Fibroblast of lung (primary cell): ENCODE measurements around the gene PHLDB1. TPM values are rescaled to one million over a fixed set of nuclear protein-coding genes. Genes with fewer than 3 reads are reported as not detected.
"Not testable (repeated sequence)": the region's sequence is repeated elsewhere in the genome, so short reads cannot be mapped to it uniquely, and the experiment has no call there.

Source experiments
- DNase-seq, 2 donors: peaks; one replicate each; pipeline versions ENCODE4 v3.0.0 to v3.0.0-alpha.2; 2010; ENCODE audit warnings: low read depth in 2 of 2
- H2AFZ ChIP-seq: 2 replicates; pipeline ENCODE4 v1.5.1; 2012; ENCODE audit warnings: low read length, control low read depth, inconsistent platforms
- H3K27ac ChIP-seq: 2 replicates; pipeline ENCODE4 v1.5.1; 2011; ENCODE audit warnings: low read length, control low read depth; ENCODE audit not compliant: insufficient read depth
- H3K27me3 ChIP-seq: 2 replicates; pipeline ENCODE4 v1.5.1; 2011; ENCODE audit warnings: mild to moderate bottlenecking, low read length; ENCODE audit not compliant: control insufficient read depth, insufficient read depth
- H3K36me3 ChIP-seq: 2 replicates; pipeline ENCODE4 v1.5.1; 2011; ENCODE audit warnings: low read length; ENCODE audit not compliant: control insufficient read depth, insufficient read depth
- H3K4me1 ChIP-seq: 2 replicates; pipeline ENCODE4 v1.5.1; 2011; ENCODE audit warnings: low read length; ENCODE audit not compliant: control insufficient read depth, insufficient read depth; ENCODE audit errors: extremely low read depth
- H3K4me2 ChIP-seq: 2 replicates; pipeline ENCODE4 v1.5.1; 2011; ENCODE audit warnings: low read length, control low read depth; ENCODE audit not compliant: insufficient read depth; ENCODE audit errors: extremely low read depth
- H3K4me3 ChIP-seq, 4 experiments: fragments of 200-600 bp in 1 of 4; sonication (generic) in 1 of 4; replicated peaks in 1 of 4; 2 replicates each; pipeline ENCODE4 v1.5.1; 2011 to 2016; ENCODE audit warnings: low read length in 4 of 4, low read depth in 3 of 4, mild to moderate bottlenecking in 3 of 4, control low read depth in 2 of 4, inconsistent platforms in 1 of 4, mixed read lengths in 1 of 4; ENCODE audit not compliant: insufficient read depth in 1 of 4; ENCODE audit errors: control extremely low read depth in 1 of 4
- H3K79me2 ChIP-seq: 2 replicates; pipeline ENCODE4 v1.5.1; 2012; ENCODE audit warnings: mild to moderate bottlenecking, low read length, inconsistent platforms; ENCODE audit not compliant: control insufficient read depth, insufficient read depth
- H3K9ac ChIP-seq: 2 replicates; pipeline ENCODE4 v1.5.1; 2011; ENCODE audit warnings: mild to moderate bottlenecking, low read length, control low read depth; ENCODE audit not compliant: insufficient read depth
- H3K9me3 ChIP-seq: 2 replicates; pipeline ENCODE4 v1.5.1; 2012; ENCODE audit warnings: low read depth, low read length; ENCODE audit not compliant: control insufficient read depth, insufficient read depth
- H4K20me1 ChIP-seq: 2 replicates; pipeline ENCODE4 v1.5.1; 2011; ENCODE audit warnings: low read length; ENCODE audit not compliant: control insufficient read depth, insufficient read depth; ENCODE audit errors: extremely low read depth
- CTCF ChIP-seq, 2 donors: IDR thresholded peaks in 1 of 2; conservative IDR thresholded peaks in 1 of 2; 1 replicate in 1 of 2; 2 replicates in 1 of 2; pipeline ENCODE4 v1.5.1; 2011 to 2012; ENCODE audit warnings: low read length in 2 of 2, control low read depth in 1 of 2, inconsistent platforms in 1 of 2, low read depth in 1 of 2, mild to moderate bottlenecking in 1 of 2
- EZH2 ChIP-seq: IDR thresholded peaks from 2 replicates; pipeline ENCODE4 v1.5.1; 2012; ENCODE audit warnings: low read length, control low read depth, mild to moderate bottlenecking; ENCODE audit errors: missing control alignments
- polyA plus RNA-seq, 2 donors: library from polyadenylated mRNA; depleted of rRNA in 1 of 2; stranded (reverse) in 1 of 2; unstranded in 1 of 2; fragments of >200 nt; gene quantifications; 2 replicates each; pipeline ENCODE4 v1.2.1, GENCODE V29; 2011 to 2012; ENCODE audit warnings: missing spikeins in 1 of 2
- total RNA-seq: library from RNA; depleted of rRNA; stranded (reverse); fragments of >200 nt; gene quantifications from 2 replicates; pipeline ENCODE4 v1.2.1, GENCODE V29; 2014

PHLDB1 gene
- total and polyA plus RNA-seq, 2 donors (not counting 1 experiment from before 2014, with no cell fraction given), result 51.4 to 59.0 TPM

DNA sequence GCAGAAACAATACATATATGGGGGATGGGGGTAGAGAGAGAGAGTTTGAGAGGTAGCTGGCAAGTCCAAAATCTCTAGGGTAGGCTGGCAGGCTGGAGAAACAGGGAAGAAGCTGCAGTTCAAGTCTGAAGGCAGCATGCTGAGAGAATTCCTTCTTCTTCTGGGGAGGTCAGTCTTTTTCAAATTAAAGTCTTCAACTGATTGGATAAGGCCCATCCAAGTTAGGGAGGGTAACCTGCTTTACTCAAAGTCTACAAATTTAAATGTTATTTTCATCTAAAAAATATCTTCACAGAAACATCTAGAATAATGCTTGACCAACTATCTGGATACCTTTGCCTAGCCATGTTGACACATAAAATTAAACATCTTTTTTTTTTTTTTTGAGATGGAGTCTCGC is 75.0 kb downstream of the PHLDB1 start:
- Histone ChIP-seq H3K4me3 (no peak overlapping the region), H3K4me1 (no peaks in the 10 kb centered on the region), H3K36me3 (no peaks in the 10 kb centered on the region), H3K9ac (no peak overlapping the region), H3K79me2 (no peaks in the 10 kb centered on the region), H3K4me2 (no peak overlapping the region), H4K20me1 (no peaks in the 10 kb centered on the region), H3K9me3 (no peaks in the 10 kb centered on the region), H3K27ac (no peak overlapping the region), H3K27me3 (peaks cover 7% of the 10 kb centered on the region), H2AFZ (no peak overlapping the region)
- no peak for TF ChIP-seq EZH2
- no peak for TF ChIP-seq CTCF (conservative IDR thresholded peaks at IDR 0.05 in 1 of 2, IDR thresholded peaks at IDR 0.05 in 1 of 2; ENCODE audit: low read depth in 1 of 2, low read length in 2 of 2)
- no peak for DNase-seq

GRCh38 chr11:118682939-118683338 is 75.5 kb downstream of the PHLDB1 start:
- H2AFZ ChIP-seq, H3K9ac ChIP-seq, H3K27me3 ChIP-seq, H3K27ac ChIP-seq, H3K4me3 ChIP-seq, H4K20me1 ChIP-seq, H3K79me2 ChIP-seq, DNase-seq, H3K4me2 ChIP-seq, H3K9me3 ChIP-seq, H3K4me1 ChIP-seq, H3K36me3 ChIP-seq: not testable (repeated sequence)

DNA sequence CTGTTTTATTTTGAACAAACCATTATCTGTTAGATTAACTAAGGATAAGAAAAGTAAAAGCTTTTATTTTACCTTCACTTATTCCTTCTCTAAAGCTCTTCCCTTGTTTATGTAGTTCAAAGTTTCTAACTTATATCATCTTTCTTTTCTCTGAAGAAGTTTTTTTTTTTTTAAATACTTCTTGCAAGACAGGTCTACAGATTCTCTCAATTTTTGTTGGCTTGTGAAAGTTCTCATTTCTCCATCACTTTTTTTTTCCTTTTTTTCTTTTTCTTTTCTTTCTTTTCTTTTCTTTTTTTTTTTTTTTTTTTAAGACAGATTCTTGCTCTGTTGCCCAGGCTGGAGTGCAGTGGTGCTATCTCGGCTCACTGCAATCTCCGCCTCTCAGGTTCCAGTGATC is 76.8 kb downstream of the PHLDB1 start:
- Histone ChIP-seq H2AFZ (no peak overlapping the region), H3K27me3 (peaks cover 7% of the 10 kb centered on the region), H4K20me1 (no peaks in the 10 kb centered on the region), H3K36me3 (no peaks in the 10 kb centered on the region), H3K27ac (no peak overlapping the region), H3K4me1 (peaks cover under 1% of the 10 kb centered on the region), H3K79me2 (no peaks in the 10 kb centered on the region), H3K4me2 (no peak overlapping the region), H3K9me3 (no peaks in the 10 kb centered on the region), H3K4me3 (no peak overlapping the region), H3K9ac (no peak overlapping the region)
- DNase-seq, result no peak
- no peak for TF ChIP-seq CTCF (conservative IDR thresholded peaks at IDR 0.05 in 1 of 2, IDR thresholded peaks at IDR 0.05 in 1 of 2; ENCODE audit: low read depth in 1 of 2, low read length in 2 of 2)
- TF ChIP-seq EZH2, result no peak
